Measurements from ENCODE around the gene TIPARP. TPM values are rescaled to one million over a fixed set of nuclear protein-coding genes. Genes with fewer than 3 reads are reported as not detected.
"Not testable (repeated sequence)": the region's sequence is repeated elsewhere in the genome, so short reads cannot be mapped to it uniquely, and the experiment has no call there.

Gene TIPARP
- total RNA-seq, 3 donors from 2014 or later = 18.2 to 21.7 (median 20.4) TPM

DNA sequence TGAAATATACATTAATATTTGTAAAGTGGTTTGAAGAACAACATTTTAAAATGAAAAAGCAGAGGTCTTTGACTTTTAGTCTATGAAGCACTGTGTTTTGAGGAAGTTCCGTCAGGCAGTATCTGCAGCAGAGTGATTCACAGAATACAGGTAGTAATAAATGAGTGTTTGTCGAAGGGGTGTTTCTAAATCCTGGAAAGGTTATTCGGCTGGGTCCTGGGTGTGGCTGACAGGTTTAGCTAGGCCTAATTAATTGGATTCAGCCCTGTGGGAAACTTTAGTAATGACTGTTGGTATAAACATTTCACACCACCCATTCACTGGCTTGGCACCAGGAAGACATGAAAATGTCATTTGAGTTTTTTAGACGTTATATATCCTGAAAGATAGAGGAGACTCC lies 51.3 kb downstream of the TIPARP start:
- Mint-ChIP-seq H3K36me3 (ENCODE audit: insufficient read depth) (peaks cover 3% of the 10 kb centered on the region), H3K27me3 (ENCODE audit: low read depth) (no peaks in the 10 kb centered on the region), H3K4me1 (ENCODE audit: low read depth) (no peaks in the 10 kb centered on the region), H3K4me3 (no peak overlapping the region), H3K9me3 (no peaks in the 10 kb centered on the region)
- DNase-seq = no peak
- ATAC-seq = no peak

DNA sequence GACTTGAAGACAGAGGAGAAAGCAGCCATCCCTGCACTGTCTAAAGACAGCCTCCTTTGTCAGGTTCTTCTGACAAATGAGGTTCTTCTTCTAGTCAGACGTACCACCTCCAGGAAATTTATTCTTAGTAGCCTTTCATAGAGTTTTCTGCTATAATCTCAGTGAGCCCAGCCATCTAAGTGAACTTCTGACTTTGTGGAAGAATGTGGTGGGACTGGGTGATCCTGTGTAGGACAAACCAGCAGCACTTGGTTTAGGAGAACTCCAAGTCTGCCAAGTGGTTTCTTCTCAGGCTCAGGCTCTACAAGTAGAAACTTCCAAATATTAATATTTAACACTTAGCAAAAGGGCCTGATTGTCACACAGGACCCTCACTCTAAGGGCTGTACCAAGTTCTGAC lies 52.1 kb downstream of the TIPARP start:
- Mint-ChIP-seq H3K27me3 (ENCODE audit: low read depth) (no peaks in the 10 kb centered on the region), H3K4me3 (no peak overlapping the region), H3K9me3 (no peaks in the 10 kb centered on the region), H3K36me3 (ENCODE audit: insufficient read depth) (peaks cover 3% of the 10 kb centered on the region), H3K4me1 (ENCODE audit: low read depth) (no peaks in the 10 kb centered on the region)
- DNase-seq (no peak), ATAC-seq (no peak)

DNA sequence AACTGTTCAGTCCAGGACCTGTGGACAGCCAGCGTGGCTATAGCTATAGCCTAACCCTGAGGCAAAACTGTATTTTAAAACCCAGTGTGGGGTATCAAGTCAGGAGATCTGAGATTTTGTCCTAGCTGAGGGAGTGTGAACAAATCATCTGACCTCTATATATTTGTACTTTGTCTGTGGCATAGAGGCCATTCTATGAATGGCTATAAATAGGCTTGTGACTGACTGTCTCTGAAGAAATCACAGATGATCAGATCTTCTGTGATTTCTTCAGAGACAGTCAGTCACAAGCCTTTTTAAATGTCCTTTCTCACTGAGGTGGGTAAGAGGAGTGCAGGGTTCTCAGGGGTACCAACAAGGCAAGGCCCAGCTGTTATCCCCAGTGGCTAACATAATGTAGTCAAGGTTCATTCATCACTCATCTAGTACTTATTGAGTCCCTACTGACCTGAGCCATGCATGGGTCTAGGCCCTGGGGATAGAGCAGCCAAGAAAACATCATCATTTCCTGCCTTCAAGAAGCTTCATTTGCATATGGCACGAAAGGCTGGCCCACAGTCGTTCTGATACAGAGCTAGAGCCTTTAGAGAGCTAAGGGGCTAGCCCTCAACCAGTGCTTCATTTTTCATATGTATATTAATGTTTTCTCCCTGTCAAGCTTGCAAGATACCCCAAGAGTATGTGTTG lies 53.3 kb downstream of the TIPARP start:
- Mint-ChIP-seq H3K27me3 (ENCODE audit: low read depth) (no peaks in the 10 kb centered on the region), H3K4me3 (no peak overlapping the region), H3K9me3 (no peaks in the 10 kb centered on the region), H3K4me1 (ENCODE audit: low read depth) (no peaks in the 10 kb centered on the region), H3K36me3 (ENCODE audit: insufficient read depth) (peaks cover 3% of the 10 kb centered on the region)
- DNase-seq (no peak), ATAC-seq (no peak)

DNA sequence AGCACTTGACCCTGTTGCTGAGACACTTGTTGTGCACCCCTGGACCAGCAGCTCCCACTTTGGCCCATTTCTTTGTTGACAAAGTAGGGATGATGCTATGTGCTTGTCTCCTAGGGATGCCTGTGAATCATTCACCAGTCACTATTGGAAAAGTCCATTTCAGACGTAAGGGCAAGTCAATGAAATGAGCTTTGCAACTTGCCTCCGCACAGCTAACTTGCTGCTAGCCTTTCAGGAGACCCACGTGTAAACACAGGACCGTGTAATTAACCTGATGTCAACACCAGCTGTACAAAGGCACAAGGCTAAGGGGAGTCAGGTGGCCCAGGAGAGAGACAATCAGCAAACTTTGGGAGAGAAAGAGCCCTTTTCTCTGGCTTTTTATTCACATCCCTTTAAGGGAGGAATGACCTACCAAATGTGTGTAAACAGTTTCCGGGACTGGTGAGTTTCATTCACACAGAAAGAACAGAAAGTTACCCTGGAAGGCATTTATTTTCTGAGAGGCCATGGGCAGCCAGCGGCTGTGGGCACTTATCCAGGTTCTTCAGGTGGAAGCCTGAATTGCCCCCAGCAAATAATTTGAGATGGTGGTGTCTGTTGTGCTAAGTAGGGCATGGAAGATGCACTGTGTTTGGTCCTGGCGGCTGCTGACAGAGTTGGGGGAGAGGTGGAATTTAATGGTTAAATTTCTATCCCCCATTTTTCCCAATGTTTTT lies 54.0 kb downstream of the TIPARP start:
- Mint-ChIP-seq H3K27me3 (ENCODE audit: low read depth) (no peaks in the 10 kb centered on the region), H3K4me1 (ENCODE audit: low read depth) (no peaks in the 10 kb centered on the region), H3K9me3 (no peaks in the 10 kb centered on the region), H3K4me3 (no peak overlapping the region), H3K36me3 (ENCODE audit: insufficient read depth) (peaks cover 3% of the 10 kb centered on the region)
- DNase-seq (no peak), ATAC-seq (no peak)

DNA sequence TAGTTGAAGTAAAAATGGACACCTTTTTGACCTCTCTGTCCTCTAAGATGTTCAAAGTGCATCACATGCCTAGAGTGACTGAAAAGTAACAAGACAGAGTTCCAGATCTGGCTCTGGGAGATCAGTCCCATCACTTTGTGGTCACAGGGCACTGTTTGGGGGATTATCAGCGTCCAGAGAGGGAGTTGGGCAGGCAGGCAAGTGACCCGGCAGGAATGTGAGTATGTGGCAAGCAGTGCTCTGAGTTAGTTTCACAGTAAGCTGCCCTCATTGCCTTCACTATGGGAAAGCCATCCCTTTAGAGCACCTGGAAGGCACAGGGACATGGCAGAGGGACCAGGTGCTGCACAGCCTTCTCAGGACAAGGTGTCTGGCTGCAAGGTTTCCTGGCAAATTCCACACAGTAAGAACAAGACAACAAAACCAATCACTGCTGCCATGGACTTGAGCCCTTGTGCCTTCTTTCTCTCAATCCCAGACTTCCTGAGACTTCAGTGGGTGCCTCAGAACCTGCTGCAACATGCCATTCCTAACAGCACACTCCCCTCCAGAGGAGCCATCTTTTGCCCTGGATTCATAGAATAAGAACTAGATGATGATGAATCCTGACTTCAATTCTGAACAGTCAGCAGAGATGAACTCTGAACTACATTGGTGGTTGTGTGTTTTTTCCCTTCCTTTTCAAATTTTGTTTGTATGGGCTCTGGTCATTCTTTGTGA lies 55.2 kb downstream of the TIPARP start:
- no peaks in the 10 kb centered on the region for H3K9me3 Mint-ChIP-seq
- no peak overlapping the region for H3K4me3 Mint-ChIP-seq
- no peak for ATAC-seq
- DNase-seq = no peak
- H3K27me3 Mint-ChIP-seq (ENCODE audit: low read depth) = no peaks in the 10 kb centered on the region
- peaks cover 3% of the 10 kb centered on the region for H3K36me3 Mint-ChIP-seq (ENCODE audit: insufficient read depth)
- H3K4me1 Mint-ChIP-seq (ENCODE audit: low read depth) = no peaks in the 10 kb centered on the region

DNA sequence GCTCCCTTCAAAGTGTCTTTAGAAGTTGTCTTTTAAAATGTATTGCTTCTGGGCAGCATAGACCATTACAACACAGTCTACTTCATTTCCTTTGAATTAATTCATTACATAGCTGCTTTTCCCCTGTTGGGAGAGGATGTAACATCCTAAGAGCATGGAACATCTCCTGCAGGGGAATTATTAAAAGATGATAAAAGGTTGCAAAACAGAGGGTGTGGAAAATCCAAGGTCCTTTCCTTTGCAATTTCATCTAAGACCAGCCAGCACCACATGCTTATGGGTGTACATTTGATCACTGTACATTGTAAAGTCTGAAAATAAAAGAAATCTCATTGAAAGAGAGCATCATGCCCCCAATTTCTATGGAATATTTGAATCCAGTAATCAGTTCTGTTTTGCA lies 57.4 kb downstream of the TIPARP start:
- no peaks in the 10 kb centered on the region for H3K36me3 Mint-ChIP-seq (ENCODE audit: insufficient read depth)
- no peaks in the 10 kb centered on the region for H3K27me3 Mint-ChIP-seq (ENCODE audit: low read depth)
- no peak overlapping the region for H3K4me3 Mint-ChIP-seq
- no peaks in the 10 kb centered on the region for H3K4me1 Mint-ChIP-seq (ENCODE audit: low read depth)
- DNase-seq (no peak), ATAC-seq (no peak)
- peaks cover 4% of the 10 kb centered on the region for H3K9me3 Mint-ChIP-seq

DNA sequence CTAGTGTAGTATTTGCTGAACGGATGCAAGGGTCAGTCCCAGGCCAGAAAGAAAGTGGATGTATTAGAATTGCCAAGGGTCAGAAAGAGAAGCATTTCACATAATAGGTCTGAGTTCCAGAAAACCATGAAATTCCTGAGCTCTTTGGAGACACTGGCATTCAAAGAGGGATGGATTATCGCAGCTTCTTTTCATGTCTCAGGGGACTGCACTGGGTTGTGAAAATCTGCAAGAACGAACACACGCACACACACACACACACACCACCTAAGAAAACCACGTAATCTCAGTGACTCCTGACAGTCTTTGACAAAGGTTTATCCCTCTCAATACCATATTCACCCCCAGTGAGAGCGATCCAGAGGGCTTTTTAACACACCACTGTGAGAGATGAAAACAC lies 57.9 kb downstream of the TIPARP start:
- Mint-ChIP-seq H3K4me1 (ENCODE audit: low read depth) (no peaks in the 10 kb centered on the region), H3K4me3 (no peak overlapping the region), H3K36me3 (ENCODE audit: insufficient read depth) (no peaks in the 10 kb centered on the region), H3K27me3 (ENCODE audit: low read depth) (no peaks in the 10 kb centered on the region), H3K9me3 (peaks cover 7% of the 10 kb centered on the region)
- ATAC-seq (no peak), DNase-seq (no peak)

DNA sequence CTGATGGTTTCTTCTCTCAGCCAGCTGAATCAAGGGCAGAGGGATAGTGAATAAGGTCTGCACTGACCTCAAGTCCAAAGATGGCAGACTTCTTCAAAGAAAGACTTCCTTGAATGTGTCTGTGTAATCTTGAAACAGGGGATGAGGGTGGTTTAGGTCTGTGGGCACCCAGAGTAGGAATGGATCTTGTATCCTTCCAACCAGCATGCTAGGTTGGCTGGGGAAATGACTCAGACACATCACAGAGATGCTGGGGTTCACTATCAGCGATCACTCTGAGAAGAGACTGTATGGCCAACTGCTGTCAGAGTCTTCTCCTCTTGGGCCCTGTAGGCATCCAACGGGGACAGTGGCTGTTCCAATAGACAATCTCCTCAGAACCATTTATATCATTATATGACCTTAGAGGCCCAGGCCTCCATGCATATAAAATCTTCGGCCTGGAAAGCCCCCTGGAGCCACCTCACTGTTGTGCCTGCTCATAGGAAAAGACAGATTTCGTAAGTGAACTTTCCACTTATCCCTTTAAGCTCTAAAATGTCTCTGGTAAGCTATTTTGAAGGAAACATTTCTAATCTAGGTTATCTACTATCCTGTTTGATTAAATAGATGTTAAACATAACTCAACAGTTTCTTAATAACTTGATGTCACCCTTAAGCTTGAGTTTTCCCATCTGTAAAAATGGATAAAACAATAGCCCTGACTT lies 58.5 kb downstream of the TIPARP start:
- no peaks in the 10 kb centered on the region for H3K27me3 Mint-ChIP-seq (ENCODE audit: low read depth)
- no peak for ATAC-seq
- no peak overlapping the region for H3K4me3 Mint-ChIP-seq
- no peak for DNase-seq
- H3K9me3 Mint-ChIP-seq = peaks cover 7% of the 10 kb centered on the region
- no peaks in the 10 kb centered on the region for H3K36me3 Mint-ChIP-seq (ENCODE audit: insufficient read depth)
- H3K4me1 Mint-ChIP-seq (ENCODE audit: low read depth) = no peaks in the 10 kb centered on the region

DNA sequence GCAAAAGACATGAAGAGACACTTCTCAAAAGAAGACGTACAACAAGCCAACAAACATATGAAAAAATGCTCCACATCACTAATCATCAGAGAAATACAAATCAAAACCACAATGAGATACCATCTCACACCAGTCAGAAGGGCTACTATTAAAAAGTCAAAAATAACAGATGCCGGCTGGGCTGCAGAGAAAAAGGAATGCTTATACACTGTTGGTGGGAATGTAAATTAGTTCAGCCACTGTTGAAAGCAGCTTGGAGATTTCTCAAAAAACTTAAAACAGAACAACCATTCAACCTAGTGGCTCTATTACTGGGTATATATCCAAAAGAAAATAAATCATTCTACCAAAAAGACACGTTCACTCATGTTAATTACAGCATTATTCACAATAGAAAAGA lies 60.3 kb downstream of the TIPARP start:
- not testable (repeated sequence) for H3K27me3 Mint-ChIP-seq (ENCODE audit: low read depth); ATAC-seq; DNase-seq; H3K4me3 Mint-ChIP-seq; H3K36me3 Mint-ChIP-seq (ENCODE audit: insufficient read depth); H3K4me1 Mint-ChIP-seq (ENCODE audit: low read depth); H3K9me3 Mint-ChIP-seq

DNA sequence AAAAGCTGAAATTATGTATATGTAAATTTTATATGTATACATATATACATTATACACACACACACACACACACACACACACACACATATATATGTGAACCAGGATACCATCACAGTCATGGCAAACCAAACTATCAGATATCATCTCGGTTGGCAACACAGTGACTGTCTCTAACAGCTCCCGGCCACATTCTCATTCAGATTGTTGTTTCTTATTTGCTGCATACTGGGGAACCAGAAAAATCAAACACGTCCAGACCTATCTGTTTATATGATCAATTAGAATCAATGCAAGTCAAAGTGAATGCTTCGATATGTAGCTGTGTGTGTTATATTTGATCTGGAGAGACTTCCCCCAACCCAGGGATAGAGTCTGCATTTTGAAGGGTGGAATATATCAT lies 61.1 kb downstream of the TIPARP start:
- Mint-ChIP-seq H3K4me3 (no peak overlapping the region), H3K4me1 (ENCODE audit: low read depth) (no peaks in the 10 kb centered on the region), H3K36me3 (ENCODE audit: insufficient read depth) (no peaks in the 10 kb centered on the region), H3K9me3 (peaks cover 7% of the 10 kb centered on the region), H3K27me3 (ENCODE audit: low read depth) (no peaks in the 10 kb centered on the region)
- DNase-seq (no peak), ATAC-seq (no peak)

DNA sequence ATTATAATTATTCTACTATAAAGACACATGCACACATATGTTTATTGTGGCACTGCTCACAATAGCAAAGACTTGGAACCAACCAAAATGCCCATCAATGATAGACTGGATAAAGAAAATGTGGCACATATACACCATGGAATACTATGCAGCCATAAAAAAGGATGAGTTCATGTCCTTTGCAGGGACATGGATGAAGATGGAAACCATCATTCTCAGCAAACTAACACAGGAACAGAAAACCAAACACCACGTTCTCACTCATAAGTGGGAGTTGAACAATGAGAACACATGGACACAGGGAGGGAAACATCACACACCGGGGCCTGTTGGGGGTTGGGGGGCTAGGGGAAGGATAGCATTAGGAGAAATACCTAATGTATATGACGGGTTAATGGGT lies 62.7 kb downstream of the TIPARP start:
- not testable (repeated sequence) for DNase-seq; H3K36me3 Mint-ChIP-seq (ENCODE audit: insufficient read depth); H3K4me1 Mint-ChIP-seq (ENCODE audit: low read depth); H3K4me3 Mint-ChIP-seq; H3K9me3 Mint-ChIP-seq; ATAC-seq; H3K27me3 Mint-ChIP-seq (ENCODE audit: low read depth)

DNA sequence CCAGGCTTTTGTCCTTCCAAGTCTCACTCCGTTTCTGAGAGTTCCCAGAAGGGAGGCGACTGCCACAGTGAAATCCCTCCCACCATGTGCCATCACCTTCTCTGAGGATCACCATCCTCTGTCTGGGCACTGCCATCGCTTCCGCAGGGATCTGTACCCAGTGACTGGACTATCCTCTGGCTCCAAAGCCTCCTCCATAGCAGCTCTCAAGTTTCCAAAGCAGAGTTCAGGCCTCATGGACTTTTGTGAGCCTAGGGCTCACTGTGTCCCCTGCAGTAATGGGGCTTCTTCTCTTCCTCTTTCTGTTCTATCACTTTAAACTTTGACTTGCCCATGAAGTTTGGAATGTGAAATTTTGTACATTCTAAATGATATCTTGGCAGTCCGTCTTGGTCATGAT lies 63.9 kb downstream of the TIPARP start:
- DNase-seq (no peak), ATAC-seq (no peak)
- peaks cover 2% of the 10 kb centered on the region for H3K27me3 Mint-ChIP-seq (ENCODE audit: low read depth)
- H3K9me3 Mint-ChIP-seq = peaks cover 7% of the 10 kb centered on the region
- H3K4me1 Mint-ChIP-seq (ENCODE audit: low read depth) = no peaks in the 10 kb centered on the region
- no peaks in the 10 kb centered on the region for H3K36me3 Mint-ChIP-seq (ENCODE audit: insufficient read depth)
- H3K4me3 Mint-ChIP-seq = no peak overlapping the region

DNA sequence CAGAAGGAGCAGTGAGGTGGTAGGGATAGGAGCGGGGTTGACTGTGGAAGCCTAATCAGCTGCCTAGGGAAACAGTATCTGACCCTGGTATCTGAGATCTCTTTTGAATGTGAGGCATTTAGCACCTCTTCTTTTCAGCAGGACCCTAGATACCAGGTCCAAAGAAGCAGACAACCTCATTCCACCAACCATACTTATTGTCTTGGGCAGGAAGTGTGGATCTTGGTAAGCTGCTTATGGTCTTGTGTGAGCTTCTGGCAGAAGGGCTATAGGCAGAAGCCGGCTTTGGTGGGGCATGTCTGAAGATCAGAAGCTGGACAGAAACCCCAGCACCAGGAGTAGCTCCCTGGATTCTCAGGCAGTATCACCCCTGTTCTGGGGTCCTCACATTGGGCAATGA lies 65.6 kb downstream of the TIPARP start:
- no peak for DNase-seq
- Mint-ChIP-seq H3K27me3 (ENCODE audit: low read depth) (peaks cover 2% of the 10 kb centered on the region), H3K4me1 (ENCODE audit: low read depth) (no peaks in the 10 kb centered on the region), H3K36me3 (ENCODE audit: insufficient read depth) (no peaks in the 10 kb centered on the region), H3K9me3 (peaks cover 7% of the 10 kb centered on the region), H3K4me3 (no peak overlapping the region)
- ATAC-seq = no peak

DNA sequence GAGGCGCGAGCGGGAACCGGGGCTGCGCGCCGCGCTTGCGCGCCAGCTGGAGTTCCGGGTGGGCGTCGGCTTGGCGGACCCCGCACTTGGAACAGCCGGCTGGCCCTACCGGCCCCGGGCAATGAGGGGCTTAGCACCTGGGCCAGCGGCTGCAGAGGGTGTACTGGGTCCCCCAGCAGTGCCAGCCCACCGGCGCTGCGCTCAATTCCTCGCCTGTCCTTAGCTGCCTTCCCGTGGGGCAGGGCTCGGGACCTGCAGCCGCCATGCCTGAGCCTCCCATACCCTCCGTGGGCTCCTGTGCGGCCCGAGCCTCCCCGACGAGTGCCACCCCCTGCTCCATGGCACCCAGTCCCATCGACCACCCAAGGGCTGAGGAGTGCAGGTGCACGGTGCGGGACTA lies 66.2 kb downstream of the TIPARP start:
- ATAC-seq; DNase-seq; H3K9me3 Mint-ChIP-seq; H3K4me3 Mint-ChIP-seq; H3K4me1 Mint-ChIP-seq (ENCODE audit: low read depth); H3K36me3 Mint-ChIP-seq (ENCODE audit: insufficient read depth); H3K27me3 Mint-ChIP-seq (ENCODE audit: low read depth): not testable (repeated sequence)
